ENCODE data around the gene FOSL1.
"Not testable (repeated sequence)": the region's sequence is repeated elsewhere in the genome, so short reads cannot be mapped to it uniquely, and the experiment has no call there.

FOSL1 gene

DNA sequence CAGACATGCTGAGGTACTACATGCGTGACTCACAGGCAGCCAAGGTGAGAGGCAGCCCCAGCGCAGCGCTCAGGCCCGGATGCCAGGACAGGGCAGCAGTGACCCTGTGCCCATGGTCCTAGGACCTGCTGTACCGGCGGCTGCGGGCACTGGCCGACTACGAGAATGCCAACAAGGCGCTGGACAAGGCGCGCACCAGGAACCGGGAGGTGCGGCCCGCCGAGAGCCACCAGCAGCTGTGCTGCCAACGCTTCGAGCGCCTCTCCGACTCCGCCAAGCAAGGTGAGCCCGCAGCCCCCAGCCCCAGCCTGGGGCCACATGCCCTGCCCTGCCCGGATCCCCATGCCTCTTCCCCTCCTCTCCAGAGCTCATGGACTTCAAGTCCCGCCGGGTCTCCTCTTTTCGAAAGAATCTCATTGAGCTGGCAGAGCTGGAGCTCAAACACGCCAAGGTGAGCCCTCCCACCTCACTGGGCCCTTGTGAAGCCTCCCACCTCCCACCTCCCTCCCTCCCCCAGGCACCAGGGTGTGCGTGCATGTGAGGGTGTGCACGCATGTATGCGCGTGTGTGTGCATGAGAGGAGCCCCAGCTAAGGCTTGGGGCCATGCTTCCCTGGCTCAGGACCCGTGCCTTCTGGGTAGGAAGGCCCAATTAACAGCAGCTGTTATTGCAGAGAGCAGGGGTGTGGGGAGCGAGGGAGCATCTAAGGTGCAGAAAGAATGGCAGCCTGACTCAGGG is 47.5 kb downstream of the FOSL1 start:
- peak; percentile 38 for DNase-seq (ENCODE audit: low spot score)

DNA sequence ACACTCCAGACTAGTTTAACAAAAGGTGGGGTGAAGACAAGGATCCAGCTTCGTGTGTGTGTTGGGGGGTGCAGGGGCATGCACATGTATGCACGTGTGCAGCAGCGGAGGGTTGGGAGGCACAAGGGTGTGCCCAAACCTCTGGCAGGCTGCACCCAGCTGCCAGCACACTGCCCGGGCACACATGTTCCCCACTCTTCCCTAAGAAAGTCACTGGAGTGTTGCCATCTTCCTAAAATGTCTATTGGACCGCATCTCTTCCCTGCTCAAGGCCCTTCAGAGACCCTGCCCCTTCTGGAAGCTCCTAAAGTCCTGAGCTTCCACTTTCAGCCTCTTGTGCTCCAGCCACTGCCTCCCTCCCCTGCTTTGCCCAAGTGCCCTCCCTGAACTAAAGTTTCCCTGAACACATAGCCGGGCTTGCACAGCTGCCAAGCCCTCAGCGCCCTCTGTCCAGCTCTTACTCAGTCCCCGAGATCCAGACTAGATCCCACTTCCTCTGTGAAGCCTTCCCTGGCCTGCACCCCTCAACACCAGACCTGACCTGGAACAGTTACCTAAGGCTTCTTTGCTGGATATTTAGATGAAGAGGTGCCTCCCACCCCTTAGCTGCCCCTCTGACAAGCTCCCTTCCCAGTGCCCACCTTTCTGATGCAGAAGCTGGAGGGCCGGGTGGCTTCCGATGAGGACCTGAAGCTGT is 48.2 kb downstream of the FOSL1 start:
- DNase-seq (ENCODE audit: low spot score) = peak; percentile 7

DNA sequence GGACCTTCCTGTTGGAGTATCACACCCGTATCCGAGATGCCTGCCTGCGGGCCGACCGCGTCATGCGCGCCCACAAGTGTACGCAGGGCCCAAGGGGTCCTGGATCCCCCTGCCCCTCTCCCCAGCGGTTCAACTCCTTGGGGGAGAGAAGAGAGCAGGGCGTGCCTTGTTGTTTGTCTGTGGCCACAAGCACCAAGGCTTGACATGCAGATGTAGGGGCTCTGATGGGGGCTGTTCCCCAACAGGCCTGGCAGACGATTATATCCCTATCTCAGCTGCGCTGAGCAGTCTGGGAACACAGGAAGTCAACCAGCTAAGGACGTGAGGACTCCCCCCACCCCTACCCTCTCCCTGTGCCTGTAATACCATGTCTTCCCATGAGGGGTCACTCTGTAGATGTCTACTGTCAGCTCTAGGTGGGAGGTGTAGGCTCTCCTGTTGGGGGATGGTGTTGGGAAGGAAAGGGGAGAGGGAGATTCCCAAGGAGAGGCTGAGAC is 49.1 kb downstream of the FOSL1 start:
- DNase-seq (ENCODE audit: low spot score) = peak; percentile 24

DNA sequence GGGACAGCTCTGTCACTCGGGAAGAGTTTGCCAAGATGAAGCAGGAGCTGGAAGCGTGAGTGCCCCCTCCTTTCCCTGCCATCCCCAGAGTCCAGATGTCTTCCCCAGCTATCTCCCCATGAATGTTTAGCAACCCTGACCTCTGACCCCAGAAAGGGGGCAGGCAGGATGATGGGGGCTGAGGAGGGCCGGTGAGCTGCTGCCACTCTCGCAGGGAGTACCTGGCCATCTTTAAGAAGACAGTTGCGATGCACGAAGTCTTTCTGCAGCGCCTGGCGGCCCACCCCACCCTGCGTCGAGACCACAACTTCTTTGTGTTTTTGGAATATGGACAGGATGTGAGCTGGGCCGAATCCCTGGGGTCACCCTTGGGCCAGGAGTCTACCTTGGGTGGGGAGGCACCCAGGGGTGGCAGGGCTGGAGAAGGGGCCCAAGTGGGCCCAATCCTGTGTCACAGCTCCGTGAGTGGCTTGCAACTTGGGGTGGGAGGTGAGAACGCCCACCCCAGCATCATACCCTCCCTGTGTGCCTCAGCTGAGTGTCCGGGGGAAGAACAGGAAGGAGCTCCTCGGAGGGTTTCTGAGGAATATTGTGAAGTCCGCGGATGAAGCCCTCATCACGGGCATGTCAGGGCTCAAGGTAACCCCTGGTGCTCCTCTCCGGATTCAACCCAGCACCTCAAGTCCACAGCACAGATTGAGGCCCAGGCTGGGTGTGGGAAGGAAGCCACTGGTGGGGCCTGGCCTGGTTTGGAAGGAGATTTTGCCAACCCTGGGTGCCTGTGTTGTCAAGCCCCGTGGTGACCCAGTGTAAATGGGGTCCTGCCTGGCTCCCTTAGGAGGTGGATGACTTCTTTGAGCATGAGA is 49.7 kb downstream of the FOSL1 start:
- DNase-seq (ENCODE audit: low spot score) = peak; percentile 21

- peak; percentile 36 for DNase-seq (ENCODE audit: low spot score)
Measured at GRCh38 chr11:65849771-65850216, 50.4 kb downstream of the FOSL1 start.

GRCh38 chr11:65849366-65849765 is 50.8 kb downstream of the FOSL1 start:
- peak; percentile 9 for DNase-seq (ENCODE audit: low spot score)

GRCh38 chr11:65848693-65849092 is 51.5 kb downstream of the FOSL1 start:
- not testable (repeated sequence) for DNase-seq (ENCODE audit: low spot score)

- DNase-seq (ENCODE audit: low spot score) = no peak
Measured at GRCh38 chr11:65847746-65848145, 52.4 kb downstream of the FOSL1 start.

- DNase-seq (ENCODE audit: low spot score) = no peak
Measured at GRCh38 chr11:65844231-65844872, 55.8 kb downstream of the FOSL1 start.

GRCh38 chr11:65843811-65844210 is 56.4 kb downstream of the FOSL1 start:
- DNase-seq (ENCODE audit: low spot score) = no peak

DNA sequence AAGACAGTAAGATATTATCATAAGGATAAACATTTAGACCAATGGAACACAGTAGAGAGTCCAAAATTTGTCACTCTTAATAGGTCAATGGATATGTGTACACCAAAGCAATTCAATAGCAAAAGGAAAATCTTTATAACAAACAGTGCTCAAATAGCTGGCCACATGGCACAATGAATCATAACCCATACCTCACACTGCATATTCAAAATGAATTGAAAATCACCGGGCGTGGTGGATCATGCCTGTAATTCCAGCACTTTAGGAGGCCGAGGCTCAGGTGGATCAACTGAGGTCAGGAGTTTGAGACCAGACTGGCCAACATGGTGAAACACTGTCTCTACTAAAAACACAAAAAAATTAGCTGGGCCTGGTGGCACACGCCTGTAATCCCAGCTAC is 58.0 kb downstream of the FOSL1 start:
- no peak for DNase-seq (ENCODE audit: low spot score)
